Left renal pelvis (tissue), 4 donors: Measurements from ENCODE around the gene CEACAM6. TPM values are rescaled to one million over a fixed set of nuclear protein-coding genes. Genes with fewer than 3 reads are reported as not detected.

Source experiments
- polyA plus RNA-seq, 4 donors: library from polyadenylated mRNA; unstranded; fragments of 120-200 nt; gene quantifications; one replicate each; pipeline ENCODE4 v1.2.1, GENCODE V29; 2013; ENCODE audit not compliant: insufficient read length in 4 of 4

The CEACAM6 gene
- polyA plus RNA-seq, 4 donors = 0.11 to 0.26 (median 0.18) TPM; not detected in 1

Other genes with a start within 250 kb of the CEACAM6 start
- gene CEACAM21, start 179.4 kb upstream of the CEACAM6 start, polyA plus RNA-seq = 1 to 10 TPM in 3 of 4 donors, under 1 TPM in 1; 0.87 to 2.5 (median 1.3) TPM
- gene CEACAM4, start 128.5 kb upstream of the CEACAM6 start, polyA plus RNA-seq = under 1 TPM in 2 of 4 donors, not detected in 2; 0.27 to 0.31 TPM
- gene CEACAM7, start 67.3 kb upstream of the CEACAM6 start, polyA plus RNA-seq = not detected
- gene CEACAM5, start 46.9 kb upstream of the CEACAM6 start, polyA plus RNA-seq = under 1 TPM; 0.06 to 0.57 (median 0.09) TPM
- under 1 TPM in 1 of 4 donors, not detected in 3; 0.22 TPM for gene CEACAM3, start 41.1 kb downstream of the CEACAM6 start, polyA plus RNA-seq
- not detected for gene LYPD4, start 89.2 kb downstream of the CEACAM6 start, polyA plus RNA-seq
- gene DMRTC2, start 89.5 kb downstream of the CEACAM6 start, polyA plus RNA-seq = not detected
- gene RPS19, start 104.7 kb downstream of the CEACAM6 start, polyA plus RNA-seq = 1,000 to 10,000 TPM; 1,157 to 1,791 (median 1,238) TPM
- 1 to 10 TPM in 2 of 4 donors, under 1 TPM in 2; 0.62 to 2.3 (median 0.94) TPM for gene CD79A, start 121.7 kb downstream of the CEACAM6 start, polyA plus RNA-seq
- 10 to 100 TPM; 38.2 to 63.3 (median 45.9) TPM for gene ARHGEF1, start 127.7 kb downstream of the CEACAM6 start, polyA plus RNA-seq
- gene ERFL, start 172.9 kb downstream of the CEACAM6 start, polyA plus RNA-seq = under 1 TPM in 3 of 4 donors, not detected in 1; 0.14 to 0.27 (median 0.16) TPM
- 10 to 100 TPM; 58.5 to 87.5 (median 69.5) TPM for gene RABAC1, start 203.8 kb downstream of the CEACAM6 start, polyA plus RNA-seq
- under 1 TPM in 3 of 4 donors, not detected in 1; 0.26 to 0.69 (median 0.60) TPM for gene ATP1A3, start 238.7 kb downstream of the CEACAM6 start, polyA plus RNA-seq